HEK293 (cell line): ENCODE data around the gene DACT1.

ENCODE experiments used
- CTCF ChIA-PET: fragments of 350-600 bp; formaldehyde crosslinking; extraction: SDS; loops from one replicate; lab custom pipeline; 2021; ENCODE audit warnings: antibody characterized with exemption; lab: Yijun Ruan, JAX
- POLR2A ChIA-PET: fragments of 300-600 bp; formaldehyde crosslinking; extraction: SDS; loops from one replicate; lab custom pipeline; 2020; ENCODE audit warnings: antibody characterized with exemption, inconsistent platforms; lab: Yijun Ruan, JAX
- H3K27ac ChIP-seq: fragments of 200-500 bp; sonication (Bioruptor generic); 2 replicates; pipeline ENCODE4 v1.5.1; 2014; ENCODE audit warnings: low read depth, low read length, control low read depth, inconsistent platforms; ENCODE audit errors: extremely low read depth
- H3K36me3 ChIP-seq, 2 experiments: fragments of 200-500 bp in 1 of 2; sonication (Bioruptor generic) in 1 of 2; 1 replicate in 1 of 2; 2 replicates in 1 of 2; pipeline ENCODE4 v1.5.1; 2014 to 2017; ENCODE audit warnings: inconsistent platforms in 2 of 2, low read length in 2 of 2; ENCODE audit not compliant: control insufficient read depth in 2 of 2, insufficient read depth in 1 of 2
- H3K4me1 ChIP-seq: fragments of 200-500 bp; sonication (Bioruptor generic); 2 replicates; pipeline ENCODE4 v1.5.1; 2014; ENCODE audit warnings: mild to moderate bottlenecking, low read length, inconsistent platforms; ENCODE audit not compliant: control insufficient read depth, insufficient read depth
- H3K4me3 ChIP-seq: 2 replicates; pipeline ENCODE4 v1.5.1; 2011; ENCODE audit warnings: low read depth, mild to moderate bottlenecking, control low read depth, low read length, moderate library complexity
- H3K9me3 ChIP-seq: fragments of 200-500 bp; sonication (Bioruptor generic); 2 replicates; pipeline ENCODE4 v1.5.1; 2014; ENCODE audit warnings: low read depth, low read length, inconsistent platforms; ENCODE audit not compliant: control insufficient read depth, insufficient read depth
- BCL11A ChIP-seq: fragments of 450-650 bp; formaldehyde crosslinking; IDR thresholded peaks from 2 replicates; pipeline ENCODE4 v1.5.1; 2016; ENCODE audit warnings: low read depth, missing biosample characterization, missing genetic modification characterization
- PBX3 ChIP-seq: sonication (generic); formaldehyde crosslinking; IDR thresholded peaks from 2 replicates; pipeline ENCODE4 v1.8.1; 2022; ENCODE audit warnings: mild to moderate bottlenecking, moderate library complexity, missing genetic modification reagents
- REST ChIP-seq: fragments of 450-650 bp; formaldehyde crosslinking; IDR thresholded peaks from 2 replicates; pipeline ENCODE4 v1.5.1; 2016; ENCODE audit warnings: missing biosample characterization, missing genetic modification characterization
- ZBTB7A ChIP-seq: fragments of 450-650 bp; formaldehyde crosslinking; IDR thresholded peaks from 2 replicates; pipeline ENCODE4 v1.5.1; 2016; ENCODE audit warnings: low read depth, missing biosample characterization, missing genetic modification characterization
- ZNF16 ChIP-seq: fragments of 450-650 bp; formaldehyde crosslinking; IDR thresholded peaks from 2 replicates; pipeline ENCODE4 v1.5.1; 2016; ENCODE audit warnings: low read depth, missing biosample characterization, missing genetic modification characterization
- ZNF174 ChIP-seq: fragments of 450-650 bp; formaldehyde crosslinking; IDR thresholded peaks from 2 replicates; pipeline ENCODE4 v1.5.0; 2017; ENCODE audit warnings: missing biosample characterization, mild to moderate bottlenecking, missing genetic modification characterization
- ZNF18 ChIP-seq: fragments of 450-650 bp; formaldehyde crosslinking; IDR thresholded peaks from 2 replicates; pipeline ENCODE4 v1.5.1; 2016; ENCODE audit warnings: missing biosample characterization, missing genetic modification characterization
- ZNF248 ChIP-seq: fragments of 450-650 bp; formaldehyde crosslinking; IDR thresholded peaks from 2 replicates; pipeline ENCODE4 v1.5.1; 2017; ENCODE audit warnings: missing biosample characterization, missing genetic modification characterization
- ZNF280C ChIP-seq: fragments of 450-650 bp; formaldehyde crosslinking; IDR thresholded peaks from 2 replicates; pipeline ENCODE4 v1.5.1; 2016; ENCODE audit warnings: missing biosample characterization, missing genetic modification characterization
- ZNF624 ChIP-seq: fragments of 450-650 bp; formaldehyde crosslinking; IDR thresholded peaks from 2 replicates; pipeline ENCODE4 v1.5.1; 2017; ENCODE audit warnings: missing biosample characterization, missing genetic modification characterization
- ZNF843 ChIP-seq: fragments of 450-650 bp; formaldehyde crosslinking; IDR thresholded peaks from 2 replicates; pipeline ENCODE4 v1.5.1; 2016; ENCODE audit warnings: missing biosample characterization, missing genetic modification characterization
- TF ChIP-seq, protein P1 (sequence below): fragments of 450-650 bp; formaldehyde crosslinking; IDR thresholded peaks from 2 replicates; pipeline ENCODE4 v1.5.1; 2016; ENCODE audit warnings: missing biosample characterization, missing genetic modification characterization
- TF ChIP-seq, protein P2 (sequence below): fragments of 450-650 bp; formaldehyde crosslinking; IDR thresholded peaks from 2 replicates; pipeline ENCODE4 v1.5.1; 2016; ENCODE audit warnings: missing biosample characterization, missing genetic modification characterization

DACT1 gene

GRCh38 chr14:58599707-58600106, 38.1 kb upstream of the DACT1 start (continued):
- TF ChIP-seq REST (no peak), ZBTB7A (no peak), ZNF624 (no peak), ZNF16 (tag by site-specific recombination) (no peak), ZNF248 (tag by site-specific recombination) (no peak)
- TF ChIP-seq, protein P1, sequence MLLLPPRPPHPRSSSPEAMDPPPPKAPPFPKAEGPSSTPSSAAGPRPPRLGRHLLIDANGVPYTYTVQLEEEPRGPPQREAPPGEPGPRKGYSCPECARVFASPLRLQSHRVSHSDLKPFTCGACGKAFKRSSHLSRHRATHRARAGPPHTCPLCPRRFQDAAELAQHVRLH = no peak

- CTCF ChIA-PET = no interaction called here
- POLR2A ChIA-PET = no interaction called here
- Histone ChIP-seq H3K4me1 (no peaks in the 10 kb centered on the region), H3K4me3 (no peak overlapping the region), H3K9me3 (no peaks in the 10 kb centered on the region), H3K27ac (no peak overlapping the region), H3K36me3 (no peaks in the 10 kb centered on the region)
- TF ChIP-seq BCL11A (tag by site-specific recombination) = no peak
- TF ChIP-seq, protein P2, sequence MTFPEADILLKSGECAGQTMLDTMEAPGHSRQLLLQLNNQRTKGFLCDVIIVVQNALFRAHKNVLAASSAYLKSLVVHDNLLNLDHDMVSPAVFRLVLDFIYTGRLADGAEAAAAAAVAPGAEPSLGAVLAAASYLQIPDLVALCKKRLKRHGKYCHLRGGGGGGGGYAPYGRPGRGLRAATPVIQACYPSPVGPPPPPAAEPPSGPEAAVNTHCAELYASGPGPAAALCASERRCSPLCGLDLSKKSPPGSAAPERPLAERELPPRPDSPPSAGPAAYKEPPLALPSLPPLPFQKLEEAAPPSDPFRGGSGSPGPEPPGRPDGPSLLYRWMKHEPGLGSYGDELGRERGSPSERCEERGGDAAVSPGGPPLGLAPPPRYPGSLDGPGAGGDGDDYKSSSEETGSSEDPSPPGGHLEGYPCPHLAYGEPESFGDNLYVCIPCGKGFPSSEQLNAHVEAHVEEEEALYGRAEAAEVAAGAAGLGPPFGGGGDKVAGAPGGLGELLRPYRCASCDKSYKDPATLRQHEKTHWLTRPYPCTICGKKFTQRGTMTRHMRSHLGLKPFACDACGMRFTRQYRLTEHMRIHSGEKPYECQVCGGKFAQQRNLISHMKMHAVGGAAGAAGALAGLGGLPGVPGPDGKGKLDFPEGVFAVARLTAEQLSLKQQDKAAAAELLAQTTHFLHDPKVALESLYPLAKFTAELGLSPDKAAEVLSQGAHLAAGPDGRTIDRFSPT (tag by site-specific recombination) = no peak
- no peak for TF ChIP-seq ZNF174 (tag by site-specific recombination)
- no peak for TF ChIP-seq ZNF280C (tag by site-specific recombination)
- TF ChIP-seq PBX3 = no peak
- no peak for TF ChIP-seq ZNF18 (tag by site-specific recombination)
- TF ChIP-seq ZNF843 = no peak
These were observed 32.3 kb upstream of the DACT1 start for GRCh38 chr14:58605465-58605864.
